Measurements from ENCODE around the gene SKOR2. TPM values are rescaled to one million over a fixed set of nuclear protein-coding genes. Genes with fewer than 3 reads are reported as not detected.

Gene SKOR2
- polyA plus RNA-seq, 5 donors: 0.06 TPM; not detected in 4

Other genes with a start within 250 kb of the SKOR2 start
- not detected for gene ELOA2, start 216.0 kb downstream of the SKOR2 start, polyA plus RNA-seq (ENCODE audit: insufficient read depth in 1 of 5, insufficient read length in 5 of 5, low replicate concordance in 1 of 5)
- 10 to 100 TPM; 45.8 to 56.6 (median 53.9) TPM for gene HDHD2, start 101.2 kb downstream of the SKOR2 start, polyA plus RNA-seq (ENCODE audit: insufficient read depth in 1 of 5, insufficient read length in 5 of 5, low replicate concordance in 1 of 5)
- gene IER3IP1, start 75.3 kb downstream of the SKOR2 start, polyA plus RNA-seq (ENCODE audit: insufficient read depth in 1 of 5, insufficient read length in 5 of 5, low replicate concordance in 1 of 5): 10 to 100 TPM; 22.9 to 32.4 (median 25.3) TPM